GM12878 (cell line): ENCODE results near the gene TTC31. TPM values are rescaled to one million over a fixed set of nuclear protein-coding genes. Genes with fewer than 3 reads are reported as not detected.

Experiments used
- ATAC-seq: fragments of 200-7000 bp; cut with Tn5 transposase; 3 replicates; pipeline ENCODE4 v1.9.1; 2020; ENCODE audit warnings: mild to moderate bottlenecking, moderate library complexity
- BruUV-seq: library from RNA; stranded (reverse); fragments of 400-500 nt; replicated peaks from 2 replicates; lab custom pipeline; 2021; lab: Mats Ljungman, UMichigan
- CTCF ChIA-PET: fragments of 300-600 bp; sonication (Branson Sonifier 250); formaldehyde crosslinking; extraction: SDS; loops from one replicate; lab custom pipeline; 2021; ENCODE audit warnings: inconsistent platforms; lab: Yijun Ruan, JAX
- POLR2A ChIA-PET: fragments of 350-600 bp; formaldehyde crosslinking; extraction: SDS; loops from one replicate; lab custom pipeline; 2021; ENCODE audit warnings: inconsistent platforms; lab: Charles Lee
- RAD21 ChIA-PET: fragments of 300-600 bp; sonication (Branson Sonifier 250); formaldehyde crosslinking; loops from one replicate; lab custom pipeline; 2023; ENCODE audit warnings: antibody characterized with exemption; ENCODE audit not compliant: unreplicated experiment; lab: Charles Lee
- SMC1A ChIA-PET: fragments of 300-600 bp; sonication (Branson Sonifier 250); formaldehyde crosslinking; loops from one replicate; lab custom pipeline; 2023; ENCODE audit not compliant: unreplicated experiment, uncharacterized antibody; lab: Charles Lee
- DNase-seq: peaks from one replicate; pipeline ENCODE4 v3.0.0-alpha.2; 2011; ENCODE audit warnings: low read depth, low spot score
- FAIRE-seq: peaks from 3 replicates; lab custom pipeline; 2011; peaks lifted over from hg19 to GRCh38; lab: Jason Lieb, UNC
- H2AFZ ChIP-seq: 2 replicates; pipeline ENCODE4 v1.6.0; 2011; ENCODE audit warnings: low read depth, low read length, control low read depth; ENCODE audit not compliant: control insufficient read depth
- H3K27ac ChIP-seq: 2 replicates; pipeline ENCODE4 v1.5.1; 2011; ENCODE audit warnings: control low read depth; ENCODE audit not compliant: control insufficient read depth, insufficient read depth
- H3K27me3 ChIP-seq, 2 experiments: replicated peaks in 1 of 2; 2 replicates each; pipeline versions ENCODE4 v1.6.0 to v1.6.1; 2011; ENCODE audit warnings: low read length in 1 of 2; ENCODE audit not compliant: control insufficient read depth in 2 of 2, insufficient read depth in 2 of 2
- H3K36me3 ChIP-seq, 2 experiments: 2 replicates each; pipeline ENCODE4 v1.5.1; 2011; ENCODE audit warnings: low read length in 1 of 2; ENCODE audit not compliant: control insufficient read depth in 2 of 2, insufficient read depth in 2 of 2
- H3K4me1 ChIP-seq: 2 replicates; pipeline ENCODE4 v1.6.1; 2011; ENCODE audit warnings: mild to moderate bottlenecking, low read length, moderate library complexity, mixed read lengths; ENCODE audit not compliant: control insufficient read depth, insufficient read depth
- H3K4me2 ChIP-seq: 2 replicates; pipeline ENCODE4 v1.6.0; 2011; ENCODE audit warnings: control low read depth; ENCODE audit not compliant: control insufficient read depth, insufficient read depth
- H3K4me3 ChIP-seq: fragments of 200-600 bp; sonication (generic); 2 replicates; pipeline ENCODE4 v1.5.1; 2016
- H3K79me2 ChIP-seq: 2 replicates; pipeline ENCODE4 v1.6.0; 2011; ENCODE audit warnings: low read length; ENCODE audit not compliant: control insufficient read depth, insufficient read depth
- H3K9ac ChIP-seq: 2 replicates; pipeline ENCODE4 v1.8.0; 2011; ENCODE audit warnings: low read length, control low read depth, mixed read lengths; ENCODE audit not compliant: control insufficient read depth, insufficient read depth
- H3K9me3 ChIP-seq: replicated peaks from 3 replicates; pipeline ENCODE4 v1.5.1; 2011; ENCODE audit warnings: mild to moderate bottlenecking, low read length; ENCODE audit not compliant: control insufficient read depth, insufficient read depth
- H4K20me1 ChIP-seq: 2 replicates; pipeline ENCODE4 v1.6.0; 2011; ENCODE audit not compliant: control insufficient read depth, insufficient read depth
- ASH2L ChIP-seq: fragments of 300-600, 200-600 bp; sonication (generic); IDR thresholded peaks from 2 replicates; pipeline ENCODE4 v1.6.1; 2017; ENCODE audit warnings: low read depth, mild to moderate bottlenecking, borderline replicate concordance
- BMI1 ChIP-seq: fragments of 450-650 bp; IDR thresholded peaks from 2 replicates; pipeline ENCODE4 v1.6.1; 2016; ENCODE audit warnings: mild to moderate bottlenecking, moderate library complexity, borderline replicate concordance
- CREM ChIP-seq: IDR thresholded peaks from 2 replicates; pipeline ENCODE4 v1.6.1; 2014; ENCODE audit warnings: antibody characterized with exemption, low read depth
- IKZF1 ChIP-seq: fragments of 450-650 bp; conservative IDR thresholded peaks from 2 replicates; pipeline ENCODE4 v1.6.1; 2017; ENCODE audit warnings: antibody characterized with exemption, mild to moderate bottlenecking
- JUNB ChIP-seq: IDR thresholded peaks from 2 replicates; pipeline ENCODE4 v1.6.1; 2016; ENCODE audit warnings: antibody characterized with exemption, mild to moderate bottlenecking
- NFYB ChIP-seq: IDR thresholded peaks from 2 replicates; pipeline ENCODE4 v1.6.1; 2011; ENCODE audit warnings: low read depth, mild to moderate bottlenecking, low read length, improper control_type of control experiment, moderate library complexity; ENCODE audit not compliant: insufficient read depth
- POLR2AphosphoS2 ChIP-seq: IDR thresholded peaks from 2 replicates; pipeline ENCODE4 v1.6.1; 2011; ENCODE audit warnings: low read depth, mild to moderate bottlenecking, low read length, improper control_type of control experiment, moderate library complexity
- SMC3 ChIP-seq: IDR thresholded peaks from 2 replicates; pipeline ENCODE4 v1.6.1; 2011; ENCODE audit warnings: low read length, improper control_type of control experiment, borderline replicate concordance
- SREBF1 ChIP-seq: IDR thresholded peaks from 2 replicates; pipeline ENCODE4 v1.6.1; 2012; ENCODE audit warnings: mild to moderate bottlenecking, low read length
- STAT1 ChIP-seq: fragments of 450-650 bp; conservative IDR thresholded peaks from 2 replicates; pipeline ENCODE4 v1.6.1; 2014; ENCODE audit warnings: antibody characterized with exemption, mild to moderate bottlenecking
- ZNF217 ChIP-seq: fragments of 450-650 bp; IDR thresholded peaks from 2 replicates; pipeline ENCODE4 v1.6.1; 2017; ENCODE audit warnings: antibody characterized with exemption, mild to moderate bottlenecking
- WGBS: methylation state at CpG from one replicate; pipeline ENCODE4 v1.1.6; 2016; ENCODE audit warnings: low lambda C conversion rate; ENCODE audit not compliant: insufficient replicate concordance, insufficient coverage; ENCODE audit errors: missing lambda C conversion rate; 5-methylcytosine and 5-hydroxymethylcytosine counted together
- in situ Hi-C: fragments of 300-500 bp; cut with MboI; formaldehyde crosslinking; loops from 9 replicates; pipeline ENCODE4 v1.14.3; 2018; ENCODE audit warnings: mixed read lengths
- intact Hi-C: fragments of 100-400 bp; cut with micrococcal nuclease; formaldehyde crosslinking; loops from one replicate; pipeline ENCODE4 v1.14.2; 2022; ENCODE audit not compliant: unreplicated experiment
- polyA plus RNA-seq, 11 experiments: library from polyadenylated mRNA; depleted of rRNA in 4 of 11; unstranded in 6 of 11; stranded (reverse) in 5 of 11; fragments of >200 nt; fragmentation: Nextera tagmentation in 4 of 11; fragmentation: Illumina TruSeq in 1 of 11; extraction: Ambion mirVana in 4 of 11; extraction: Trizol in 1 of 11; gene quantifications; 1 replicate in 1 of 11; 2 replicates in 10 of 11; pipeline versions ENCODE4 v1.2.1 to v1.2.3, GENCODE V29; 2011 to 2016; ENCODE audit warnings: inconsistent platforms in 2 of 11, missing spikeins in 2 of 11, low read depth in 1 of 11
- total RNA-seq, 4 experiments: library from RNA; depleted of rRNA in 3 of 4; stranded (reverse); fragments of >200 nt in 3 of 4; fragmentation: Illumina TruSeq in 1 of 4; extraction: Trizol in 1 of 4; gene quantifications; 2 replicates each; pipeline versions ENCODE4 v1.2.1 to v1.2.3, GENCODE V29; 2013 to 2021
- TF ChIP-seq, protein P1 (sequence below): IDR thresholded peaks from 2 replicates; pipeline ENCODE4 v1.6.1; 2012; ENCODE audit warnings: low read length, inconsistent platforms
- TF ChIP-seq, protein P2 (sequence below): IDR thresholded peaks from 2 replicates; pipeline ENCODE4 v1.6.1; 2012; ENCODE audit warnings: improper control_type of control experiment, low read depth, low read length; ENCODE audit not compliant: insufficient replicate concordance

The TTC31 gene
- total and polyA plus RNA-seq, 10 of the 15 experiments (the other 5 are each of a cell fraction or from before 2014, with no cell fraction given): 6.5 to 34.9 (median 25.9) TPM

DNA sequence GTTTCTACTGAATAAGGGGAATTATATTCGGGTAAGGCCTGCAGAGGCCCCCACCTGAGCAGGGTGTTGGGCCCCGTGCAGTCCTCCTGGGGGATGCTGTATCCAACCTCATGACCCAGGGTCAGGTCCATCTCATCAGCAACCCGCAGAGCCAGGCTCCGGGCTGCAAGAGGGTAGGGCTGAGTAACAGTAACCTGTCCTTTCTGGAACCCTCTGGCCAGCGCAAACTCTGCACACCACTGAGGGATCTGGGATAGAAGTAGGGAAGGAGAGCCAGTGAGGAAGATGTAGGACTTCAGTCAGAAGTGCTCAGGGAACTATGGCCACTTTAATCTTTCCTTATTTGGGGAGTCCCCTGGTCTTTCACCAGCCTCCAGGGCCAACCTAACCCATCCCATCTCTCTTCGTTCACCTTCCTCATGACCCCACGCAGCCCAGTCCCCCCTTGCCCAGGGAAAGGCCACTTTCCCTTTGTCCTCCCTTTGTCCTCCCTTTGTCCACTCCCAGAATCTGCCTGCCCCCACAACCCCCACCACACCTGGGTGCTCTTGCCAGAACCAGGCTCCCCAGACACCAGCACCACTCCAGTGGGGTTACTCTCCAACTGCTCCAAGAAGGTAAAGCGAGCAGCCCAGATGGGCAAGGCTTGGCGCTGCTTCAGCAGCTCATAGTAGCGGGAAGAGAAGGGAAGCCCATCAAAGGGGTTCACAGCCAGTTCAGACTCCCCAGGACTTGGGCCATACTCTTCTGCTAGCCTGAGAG is 42.3 kb downstream of the TTC31 start:
- ChIA-PET RAD21 (interaction anchor here (1.5 to 7.5 kb wide), 2 partner anchors 43 to 61 kb away, joined by 7 to 158 read pairs; partner anchors contain the start of genes CCDC142 and TTC31), POLR2A (interaction anchor here (1.0 to 2.6 kb wide), 4 partner anchors 17 to 61 kb away, joined by 4 to 10 read pairs (median 4); partner anchors contain the start of gene PCGF1)
- FAIRE-seq: no peak
- H3K79me2 ChIP-seq: peaks cover 30% of the 10 kb centered on the region
- no TSS peak for BruUV-seq
- 86% methylated on average over 10 of the region's 10 CpGs for WGBS
- no peak for ATAC-seq
- in situ Hi-C loops: no loop called here
- DNase-seq: no peak
- H3K4me2 ChIP-seq: no peak overlapping the region
- TF ChIP-seq, protein P1, sequence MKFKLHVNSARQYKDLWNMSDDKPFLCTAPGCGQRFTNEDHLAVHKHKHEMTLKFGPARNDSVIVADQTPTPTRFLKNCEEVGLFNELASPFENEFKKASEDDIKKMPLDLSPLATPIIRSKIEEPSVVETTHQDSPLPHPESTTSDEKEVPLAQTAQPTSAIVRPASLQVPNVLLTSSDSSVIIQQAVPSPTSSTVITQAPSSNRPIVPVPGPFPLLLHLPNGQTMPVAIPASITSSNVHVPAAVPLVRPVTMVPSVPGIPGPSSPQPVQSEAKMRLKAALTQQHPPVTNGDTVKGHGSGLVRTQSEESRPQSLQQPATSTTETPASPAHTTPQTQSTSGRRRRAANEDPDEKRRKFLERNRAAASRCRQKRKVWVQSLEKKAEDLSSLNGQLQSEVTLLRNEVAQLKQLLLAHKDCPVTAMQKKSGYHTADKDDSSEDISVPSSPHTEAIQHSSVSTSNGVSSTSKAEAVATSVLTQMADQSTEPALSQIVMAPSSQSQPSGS: no peak
- TF ChIP-seq POLR2AphosphoS2 (no peak; the same call in 1 of the 2 replicates), NFYB (no peak), JUNB (no peak), BMI1 (no peak), IKZF1 (no peak), STAT1 (no peak), ASH2L (no peak), CREM (no peak), SMC3 (no peak), ZNF217 (no peak), SREBF1 (no peak)
- TF ChIP-seq, protein P2, sequence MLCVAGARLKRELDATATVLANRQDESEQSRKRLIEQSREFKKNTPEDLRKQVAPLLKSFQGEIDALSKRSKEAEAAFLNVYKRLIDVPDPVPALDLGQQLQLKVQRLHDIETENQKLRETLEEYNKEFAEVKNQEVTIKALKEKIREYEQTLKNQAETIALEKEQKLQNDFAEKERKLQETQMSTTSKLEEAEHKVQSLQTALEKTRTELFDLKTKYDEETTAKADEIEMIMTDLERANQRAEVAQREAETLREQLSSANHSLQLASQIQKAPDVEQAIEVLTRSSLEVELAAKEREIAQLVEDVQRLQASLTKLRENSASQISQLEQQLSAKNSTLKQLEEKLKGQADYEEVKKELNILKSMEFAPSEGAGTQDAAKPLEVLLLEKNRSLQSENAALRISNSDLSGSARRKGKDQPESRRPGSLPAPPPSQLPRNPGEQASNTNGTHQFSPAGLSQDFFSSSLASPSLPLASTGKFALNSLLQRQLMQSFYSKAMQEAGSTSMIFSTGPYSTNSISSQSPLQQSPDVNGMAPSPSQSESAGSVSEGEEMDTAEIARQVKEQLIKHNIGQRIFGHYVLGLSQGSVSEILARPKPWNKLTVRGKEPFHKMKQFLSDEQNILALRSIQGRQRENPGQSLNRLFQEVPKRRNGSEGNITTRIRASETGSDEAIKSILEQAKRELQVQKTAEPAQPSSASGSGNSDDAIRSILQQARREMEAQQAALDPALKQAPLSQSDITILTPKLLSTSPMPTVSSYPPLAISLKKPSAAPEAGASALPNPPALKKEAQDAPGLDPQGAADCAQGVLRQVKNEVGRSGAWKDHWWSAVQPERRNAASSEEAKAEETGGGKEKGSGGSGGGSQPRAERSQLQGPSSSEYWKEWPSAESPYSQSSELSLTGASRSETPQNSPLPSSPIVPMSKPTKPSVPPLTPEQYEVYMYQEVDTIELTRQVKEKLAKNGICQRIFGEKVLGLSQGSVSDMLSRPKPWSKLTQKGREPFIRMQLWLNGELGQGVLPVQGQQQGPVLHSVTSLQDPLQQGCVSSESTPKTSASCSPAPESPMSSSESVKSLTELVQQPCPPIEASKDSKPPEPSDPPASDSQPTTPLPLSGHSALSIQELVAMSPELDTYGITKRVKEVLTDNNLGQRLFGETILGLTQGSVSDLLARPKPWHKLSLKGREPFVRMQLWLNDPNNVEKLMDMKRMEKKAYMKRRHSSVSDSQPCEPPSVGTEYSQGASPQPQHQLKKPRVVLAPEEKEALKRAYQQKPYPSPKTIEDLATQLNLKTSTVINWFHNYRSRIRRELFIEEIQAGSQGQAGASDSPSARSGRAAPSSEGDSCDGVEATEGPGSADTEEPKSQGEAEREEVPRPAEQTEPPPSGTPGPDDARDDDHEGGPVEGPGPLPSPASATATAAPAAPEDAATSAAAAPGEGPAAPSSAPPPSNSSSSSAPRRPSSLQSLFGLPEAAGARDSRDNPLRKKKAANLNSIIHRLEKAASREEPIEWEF: no peak
- TF ChIP-seq, all 136 proteins: peak for 0
- Histone ChIP-seq H3K9me3 (no peaks in the 10 kb centered on the region), H3K27ac (no peak overlapping the region), H4K20me1 (no peaks in the 10 kb centered on the region), H3K27me3 (no peaks in the 10 kb centered on the region), H2AFZ (no peak overlapping the region), H3K9ac (no peak overlapping the region), H3K4me1 (peaks cover 21% of the 10 kb centered on the region), H3K36me3 (peaks cover 12 to 17% of the 10 kb centered on the region in 2 experiments), H3K4me3 (no peak overlapping the region)
- ChIA-PET SMC1A (interaction anchor here (0.9 to 9.9 kb wide), 4 partner anchors 17 to 61 kb away, joined by 3 to 208 read pairs (median 28); partner anchors contain the start of gene PCGF1), CTCF (interaction anchor here (9.6 to 10.4 kb wide), 3 partner anchors 20 to 62 kb away, joined by 96 to 226 read pairs (median 135); partner anchors contain the start of gene PCGF1)
- intact Hi-C loops: no loop called here
